GM12864 (cell line): Measurements from ENCODE around the gene MS4A5.
"Not testable (repeated sequence)": the region's sequence is repeated elsewhere in the genome, so short reads cannot be mapped to it uniquely, and the experiment has no call there.

ENCODE experiments used
- DNase-seq: peaks from one replicate; pipeline ENCODE4 v3.0.0-alpha.2; 2011; ENCODE audit warnings: low read depth
- H3K4me3 ChIP-seq: 2 replicates; pipeline ENCODE4 v1.5.1; 2011; ENCODE audit warnings: mild to moderate bottlenecking, low read depth, low read length, control low read depth
- CTCF ChIP-seq: IDR thresholded peaks from 2 replicates; pipeline ENCODE4 v1.5.1; 2011; ENCODE audit warnings: low read depth, mild to moderate bottlenecking, moderate library complexity, low read length, control low read depth, inconsistent platforms; ENCODE audit errors: missing control alignments

The MS4A5 gene

GRCh38 chr11:60447070-60447469, 17.7 kb downstream of the MS4A5 start:
- no peak for TF ChIP-seq CTCF
- H3K4me3 ChIP-seq: no peak overlapping the region
- no peak for DNase-seq

GRCh38 chr11:60447846-60448245, 18.5 kb downstream of the MS4A5 start:
- DNase-seq: no peak
- H3K4me3 ChIP-seq: no peak overlapping the region
- TF ChIP-seq CTCF: no peak

DNA sequence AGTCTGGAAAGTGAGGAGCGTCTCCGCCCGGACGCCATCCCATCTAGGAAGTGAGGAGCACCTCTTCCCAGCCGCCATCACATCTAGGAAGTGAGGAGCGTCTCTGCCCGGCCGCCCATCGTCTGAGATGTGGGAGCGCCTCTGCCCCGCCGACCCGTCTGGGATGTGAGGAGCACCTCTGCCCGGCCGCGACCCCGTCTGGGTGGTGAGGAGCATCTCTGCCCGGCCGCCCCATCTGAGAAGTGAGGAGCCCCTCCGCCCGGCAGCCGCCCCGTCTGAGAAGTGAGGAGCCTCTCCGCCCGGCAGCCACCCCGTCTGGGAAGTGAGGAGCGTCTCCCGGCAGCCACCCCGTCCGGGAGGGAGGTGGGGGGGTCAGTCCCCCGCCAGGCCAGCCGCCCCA, 21.8 kb downstream of the MS4A5 start:
- H3K4me3 ChIP-seq: not testable (repeated sequence)

DNA sequence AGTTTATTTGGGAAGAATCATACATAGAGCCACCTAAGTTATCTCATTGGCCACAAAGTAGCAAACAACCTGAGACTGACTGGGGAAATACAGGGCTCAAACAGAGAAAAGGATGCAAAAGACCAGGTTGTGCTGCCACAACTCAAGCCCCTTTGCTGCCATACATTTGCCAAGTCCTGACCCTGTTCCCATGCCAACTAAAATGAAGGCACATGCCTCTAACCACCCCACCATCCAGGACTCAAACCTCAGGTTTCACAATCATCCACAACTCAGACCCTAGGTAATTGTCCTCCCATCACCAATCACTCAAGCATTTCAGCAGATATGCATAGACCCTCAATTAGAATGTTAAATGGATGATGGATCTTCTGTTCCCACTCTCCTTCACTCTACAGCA, 24.8 kb downstream of the MS4A5 start:
- no peak overlapping the region for H3K4me3 ChIP-seq
- no peak for DNase-seq
- TF ChIP-seq CTCF: no peak

More for the DNA sequence above, 21.8 kb downstream of the MS4A5 start:
- not testable (repeated sequence) for DNase-seq

DNA sequence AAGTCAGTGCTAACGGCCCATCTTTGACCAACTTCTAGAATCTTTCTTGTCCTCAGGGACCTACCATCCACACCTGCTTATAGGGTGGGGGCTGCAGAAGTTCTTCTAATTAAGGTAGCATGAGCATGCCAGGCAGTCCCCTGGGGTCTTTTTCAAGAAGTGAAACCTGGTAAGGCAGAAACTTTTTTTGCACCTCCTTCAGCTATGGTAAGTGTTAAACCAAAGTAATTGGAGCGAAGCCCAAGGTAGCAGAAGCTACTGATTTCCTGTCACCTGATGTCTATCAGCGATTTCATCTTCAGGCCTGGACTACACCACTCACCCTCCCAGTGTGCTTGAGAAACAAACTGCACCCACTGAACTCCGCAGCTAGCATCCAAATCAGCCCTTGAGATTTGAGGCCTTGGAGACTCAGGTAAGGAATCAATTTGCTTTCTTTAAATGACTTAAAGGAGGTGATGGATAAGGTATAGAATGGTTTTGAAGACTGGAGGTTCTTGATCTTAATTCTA, 26.2 kb downstream of the MS4A5 start, which contains the start of gene MS4A1:
Gene MS4A1 (plus strand): TSS at position 317 of the 512 bp plus-strand sequence. CDS start 6,528 bp downstream, outside the sequence.
- DNase-seq: peak; percentile 92
- TF ChIP-seq CTCF: no peak

DNA sequence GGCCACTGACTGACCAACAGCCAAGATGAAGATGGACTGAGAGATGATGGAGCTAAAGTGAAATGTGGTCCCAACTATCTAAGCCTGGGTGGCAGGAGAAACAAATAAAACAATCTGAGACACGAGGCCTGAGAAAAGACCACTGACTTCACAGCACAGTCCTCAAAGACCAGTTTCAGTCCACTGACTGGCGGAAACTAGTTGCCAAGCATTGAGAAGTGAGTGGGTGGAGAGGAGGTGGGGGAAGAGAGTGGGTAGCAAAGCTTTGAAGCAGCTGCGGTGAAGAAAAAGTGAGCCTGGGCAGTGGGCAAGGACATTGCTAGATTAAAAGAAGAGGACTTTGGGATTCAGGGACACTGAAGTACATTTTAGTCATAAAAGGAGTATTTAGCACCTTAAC, 28.2 kb downstream of the MS4A5 start:
- no peak for TF ChIP-seq CTCF
- peak; percentile 60 for DNase-seq
- peak overlapping the region; percentile 58 for H3K4me3 ChIP-seq

More for the DNA sequence above, 26.2 kb downstream of the MS4A5 start, which contains the start of gene MS4A1:
- H3K4me3 ChIP-seq: peak within 1 kb of the TSS; percentile 58

- TF ChIP-seq CTCF: no peak
- no peak for DNase-seq
- H3K4me3 ChIP-seq: peak overlapping the region; percentile 58
Observed at GRCh38 chr11:60459345-60459744, 30.0 kb downstream of the MS4A5 start.
